ENCODE measurements around the gene CNIH2.

DNA sequence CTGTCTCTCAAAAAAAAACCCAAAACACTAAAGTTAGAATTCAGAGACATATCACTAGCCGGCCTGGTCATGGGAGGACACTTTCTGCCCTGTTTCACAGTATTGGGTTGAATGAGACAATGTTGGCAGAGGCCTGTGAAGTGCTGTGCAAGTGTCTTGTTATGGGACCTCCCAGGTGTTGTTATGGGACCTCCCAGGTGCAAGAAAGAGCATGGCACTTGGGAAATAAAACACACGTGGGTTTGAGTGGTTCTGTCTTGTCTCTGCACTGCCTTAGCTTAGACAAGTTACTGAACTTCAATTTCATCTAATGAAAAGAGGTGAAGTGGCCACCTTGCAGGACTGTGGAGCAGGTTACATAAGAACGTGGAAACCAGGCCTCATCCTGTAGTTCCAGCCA lies 38.5 kb upstream of the CNIH2 start:
- no peak for TF ChIP-seq POLR2A (IDR thresholded peaks at IDR 0.05)
- TF ChIP-seq, protein P1, sequence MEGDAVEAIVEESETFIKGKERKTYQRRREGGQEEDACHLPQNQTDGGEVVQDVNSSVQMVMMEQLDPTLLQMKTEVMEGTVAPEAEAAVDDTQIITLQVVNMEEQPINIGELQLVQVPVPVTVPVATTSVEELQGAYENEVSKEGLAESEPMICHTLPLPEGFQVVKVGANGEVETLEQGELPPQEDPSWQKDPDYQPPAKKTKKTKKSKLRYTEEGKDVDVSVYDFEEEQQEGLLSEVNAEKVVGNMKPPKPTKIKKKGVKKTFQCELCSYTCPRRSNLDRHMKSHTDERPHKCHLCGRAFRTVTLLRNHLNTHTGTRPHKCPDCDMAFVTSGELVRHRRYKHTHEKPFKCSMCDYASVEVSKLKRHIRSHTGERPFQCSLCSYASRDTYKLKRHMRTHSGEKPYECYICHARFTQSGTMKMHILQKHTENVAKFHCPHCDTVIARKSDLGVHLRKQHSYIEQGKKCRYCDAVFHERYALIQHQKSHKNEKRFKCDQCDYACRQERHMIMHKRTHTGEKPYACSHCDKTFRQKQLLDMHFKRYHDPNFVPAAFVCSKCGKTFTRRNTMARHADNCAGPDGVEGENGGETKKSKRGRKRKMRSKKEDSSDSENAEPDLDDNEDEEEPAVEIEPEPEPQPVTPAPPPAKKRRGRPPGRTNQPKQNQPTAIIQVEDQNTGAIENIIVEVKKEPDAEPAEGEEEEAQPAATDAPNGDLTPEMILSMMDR (IDR thresholded peaks at IDR 0.05), result no peak
- no peak for TF ChIP-seq EP300 (IDR thresholded peaks at IDR 0.05)
